Amygdala (tissue), 56 donors: Measurements from ENCODE around the gene INTS1.

Experiments
- DNase-seq, 56 donors: peaks; one replicate each; lab custom pipeline; 2025; lab: John Stamatoyannopoulos, UW

The INTS1 gene

DNA sequence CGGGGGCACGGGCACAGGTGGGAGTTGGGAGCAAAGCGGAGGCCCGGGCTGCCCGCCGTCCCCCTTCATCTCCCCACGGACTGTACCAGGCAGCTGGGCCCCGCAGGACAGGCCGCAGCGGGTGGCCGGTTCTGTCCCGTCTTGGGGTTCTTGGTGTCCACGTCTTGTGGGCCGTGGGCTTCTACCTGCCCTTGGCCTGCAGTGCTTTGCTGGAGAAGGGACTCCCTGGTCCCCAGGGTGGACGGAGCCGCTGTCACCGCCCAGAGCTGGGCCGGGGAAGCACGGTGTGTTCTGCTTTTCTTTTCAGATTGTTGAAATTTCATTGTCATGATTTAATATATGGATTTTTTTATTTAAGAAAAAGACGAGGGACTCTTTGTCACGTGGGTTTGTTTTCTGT is 38.1 kb upstream of the INTS1 start:
- no peak for DNase-seq

DNA sequence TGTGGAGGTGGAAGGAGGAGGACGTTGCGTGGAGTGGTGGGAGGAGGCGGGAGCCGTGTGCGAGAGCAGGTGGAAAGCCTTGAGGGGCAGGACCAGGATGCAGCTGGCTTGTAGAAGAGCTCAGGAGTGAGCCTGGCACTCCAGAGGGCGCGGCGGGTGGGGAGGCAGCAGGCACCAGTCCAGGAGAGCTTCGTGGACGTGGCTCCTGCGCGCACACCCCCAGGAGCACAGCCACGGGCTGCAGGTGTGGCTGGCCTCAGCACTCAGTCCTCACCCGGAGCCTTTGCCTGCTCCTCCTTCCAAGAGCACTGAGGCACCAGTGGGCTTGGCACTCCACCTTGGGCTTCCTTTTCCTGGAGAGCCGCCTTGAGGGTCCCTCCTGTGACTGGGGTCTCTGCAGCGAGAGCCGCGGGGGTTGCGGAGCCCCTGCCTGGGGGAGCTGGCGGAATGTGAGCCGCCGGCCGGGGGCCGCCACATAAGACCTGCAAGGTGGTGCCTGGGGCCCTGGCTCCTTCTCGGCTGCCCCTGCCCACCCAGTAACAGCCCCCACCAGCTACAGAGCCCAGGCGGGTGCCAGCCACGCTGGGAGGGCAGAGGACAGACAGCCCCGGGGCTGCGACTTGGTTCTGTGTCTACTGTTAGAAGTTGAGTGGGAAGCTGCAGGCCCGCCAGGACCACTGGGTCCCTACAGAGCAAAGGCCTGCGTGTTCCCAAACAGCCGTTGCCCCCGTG is 37.4 kb upstream of the INTS1 start:
- DNase-seq, result no peak

- no peak for DNase-seq
Measured at GRCh38 chr7:1540776-1541271, 36.6 kb upstream of the INTS1 start.

GRCh38 chr7:1539882-1540775 is 35.9 kb upstream of the INTS1 start:
- DNase-seq, result no peak

GRCh38 chr7:1539181-1539881 is 35.1 kb upstream of the INTS1 start:
- no peak for DNase-seq

DNA sequence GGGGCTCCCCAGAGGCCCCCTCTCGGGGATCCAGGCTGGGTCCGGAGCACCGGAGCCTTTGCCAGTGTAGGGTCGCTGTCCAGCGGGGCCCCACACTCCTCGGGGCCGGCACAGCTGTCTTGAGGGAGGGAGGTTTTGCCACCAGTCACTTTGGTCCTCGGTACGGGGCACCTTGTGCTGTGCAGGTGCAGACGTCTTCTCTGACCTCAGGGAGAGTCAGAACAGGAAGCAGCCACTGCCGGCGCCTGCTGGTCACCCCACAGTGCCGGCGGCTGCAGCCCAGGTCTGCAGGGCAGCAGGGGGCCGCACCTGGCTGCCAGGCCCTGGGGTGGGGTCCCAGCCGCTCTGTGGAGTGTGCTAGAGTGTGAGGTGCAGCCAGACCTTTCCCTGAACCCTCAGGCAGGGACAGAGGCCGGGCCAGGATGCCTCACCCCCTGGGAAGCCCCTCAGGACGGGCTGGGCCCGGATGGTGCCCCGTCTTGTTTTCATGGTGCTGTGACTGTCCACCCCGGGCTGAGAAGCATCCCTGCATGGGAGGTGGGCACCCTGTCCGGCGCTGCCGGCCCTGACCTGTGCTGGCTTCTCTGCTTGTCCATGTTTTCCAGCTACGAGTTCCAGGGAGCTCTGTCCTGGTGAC is 34.5 kb upstream of the INTS1 start:
- no peak for DNase-seq

GRCh38 chr7:1537535-1538412 is 33.6 kb upstream of the INTS1 start:
- DNase-seq, result peak in 43 of 56 donors; percentile 13 to 93 (median 53)

- DNase-seq, result peak in 35 of 56 donors; percentile 8 to 89 (median 45)
Measured at GRCh38 chr7:1536743-1537534, 32.8 kb upstream of the INTS1 start.

DNA sequence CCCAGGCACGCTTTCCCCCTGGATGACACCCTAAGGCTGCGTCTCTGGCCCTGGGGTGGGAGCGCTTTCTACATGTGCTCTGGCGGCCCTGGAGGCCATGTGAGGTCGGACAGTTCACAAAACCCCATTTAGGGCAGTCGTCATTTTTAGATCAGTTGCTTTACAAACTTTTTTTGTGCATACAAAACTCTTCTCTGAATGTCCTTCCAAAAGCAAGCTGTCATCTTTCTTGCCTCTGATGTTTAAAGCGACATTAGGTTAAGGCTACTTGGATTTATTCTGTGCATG is 32.2 kb upstream of the INTS1 start:
- DNase-seq, result no peak

DNA sequence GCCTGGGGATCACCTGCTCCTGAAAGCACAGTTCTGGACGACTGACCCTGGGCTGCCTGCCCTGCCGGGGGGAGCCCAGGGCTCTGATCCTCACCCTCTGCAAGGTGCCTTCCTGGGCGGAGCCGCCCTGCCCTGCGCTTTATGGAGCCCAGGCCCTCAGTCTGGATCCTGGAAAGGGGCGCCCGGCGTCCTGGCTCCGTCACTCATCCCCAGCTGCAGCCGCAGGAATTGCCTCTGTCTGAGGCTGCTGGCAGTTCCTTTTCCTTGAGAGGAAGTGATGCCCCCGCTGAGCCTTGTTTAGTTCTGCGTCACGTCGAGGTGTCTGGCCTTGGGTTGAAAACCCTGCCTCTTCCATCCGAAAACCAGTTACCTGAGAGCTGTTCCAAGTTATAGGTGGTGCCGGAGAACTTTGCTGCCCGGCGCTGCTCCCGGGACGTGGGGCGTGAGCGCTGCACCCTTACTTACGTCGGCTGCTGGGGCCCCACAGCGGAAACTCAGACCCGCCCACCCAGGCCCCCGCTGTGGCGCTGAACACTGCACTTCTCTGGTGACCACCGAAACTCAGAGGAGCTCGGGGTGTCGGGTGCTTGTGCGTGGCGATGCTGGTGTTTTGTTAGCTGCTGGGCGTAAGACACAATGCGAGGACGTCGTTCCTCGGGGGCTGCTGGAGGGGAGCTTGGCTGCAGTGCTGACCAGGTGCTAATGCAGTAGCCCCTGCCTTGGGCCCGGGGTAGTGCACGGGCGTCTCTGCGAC is 31.7 kb upstream of the INTS1 start:
- DNase-seq, result peak in 1 of 56 donors; percentile 23

- no peak for DNase-seq
Measured at GRCh38 chr7:1535100-1535458, 30.9 kb upstream of the INTS1 start.

DNA sequence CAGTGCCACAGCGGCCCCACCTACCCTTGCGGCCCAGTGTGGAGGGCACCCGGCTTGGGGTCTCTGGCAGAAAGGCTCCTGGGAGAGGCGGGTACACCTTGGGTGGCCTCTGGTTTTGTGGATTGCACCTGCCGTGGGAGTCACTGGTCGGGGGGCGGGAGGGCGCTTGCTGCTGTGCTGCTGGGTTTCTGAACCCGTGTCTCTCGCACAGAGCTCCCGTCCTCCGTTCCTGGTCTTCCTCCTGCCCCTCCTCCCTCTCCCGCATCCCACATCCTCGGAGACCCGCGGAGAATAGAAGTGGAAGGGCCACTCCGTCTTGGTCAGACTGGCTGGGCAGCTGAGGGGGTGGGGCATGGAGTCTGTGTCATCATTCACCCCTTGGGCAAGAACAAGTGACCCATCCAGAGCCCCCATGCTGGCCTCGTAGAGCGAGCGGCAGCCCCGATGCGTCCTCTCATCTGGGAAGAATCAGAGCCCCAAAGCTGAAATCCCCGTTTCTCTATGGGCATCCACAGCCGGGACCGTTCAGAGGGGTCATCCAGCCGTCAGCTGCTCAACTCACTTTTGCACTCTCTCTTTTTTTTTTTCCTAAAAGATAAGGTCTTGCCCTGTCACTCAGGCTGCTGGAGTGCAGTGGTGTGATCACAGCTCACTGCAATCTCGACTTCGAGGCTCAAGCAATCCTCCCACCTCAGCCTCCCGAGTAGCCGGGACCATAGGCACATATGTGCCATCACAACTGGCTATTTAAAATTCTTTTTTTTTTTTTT is 30.3 kb upstream of the INTS1 start:
- DNase-seq, result no peak

GRCh38 chr7:1533547-1534329 is 29.5 kb upstream of the INTS1 start:
- DNase-seq, result peak in 1 of 56 donors; percentile 24

- DNase-seq, result no peak
Measured at GRCh38 chr7:1533255-1533546, 29.0 kb upstream of the INTS1 start.

GRCh38 chr7:1532456-1533254 is 28.5 kb upstream of the INTS1 start:
- DNase-seq, result peak in 26 of 56 donors; percentile 11 to 70 (median 46)

GRCh38 chr7:1531979-1532455 is 27.8 kb upstream of the INTS1 start:
- DNase-seq, result peak in 1 of 56 donors; percentile 40
